ENCODE results near the gene NDUFS1. TPM values are rescaled to one million over a fixed set of nuclear protein-coding genes. Genes with fewer than 3 reads are reported as not detected.
"Not testable (repeated sequence)": the region's sequence is repeated elsewhere in the genome, so short reads cannot be mapped to it uniquely, and the experiment has no call there.

NDUFS1 gene
- total and polyA plus RNA-seq, 12 donors, result 15.1 to 241 (median 175) TPM

DNA sequence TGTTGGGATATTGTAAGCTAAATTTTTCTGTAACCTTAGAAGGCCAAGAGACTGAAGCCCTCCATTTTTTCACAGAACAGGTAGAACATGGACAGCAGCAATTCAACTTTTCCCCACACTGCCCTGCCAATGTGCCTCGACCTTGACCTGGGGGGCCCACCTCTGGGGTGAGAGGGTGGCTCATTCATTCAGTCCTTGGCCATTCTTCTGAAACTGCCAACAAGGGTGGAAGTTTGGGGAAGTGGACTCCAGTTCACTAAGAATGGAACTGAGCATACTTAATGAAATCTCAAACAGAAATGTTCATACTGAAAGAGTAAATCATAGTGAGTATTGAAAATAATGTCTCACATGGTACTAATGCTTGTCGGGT, 1.5 kb upstream of the NDUFS1 start:
- no peaks in the 10 kb centered on the region for H3K9me3 ChIP-seq (replicated peaks in 1 of 3)
- 43 to 60% (median 51%) methylated on average over 2 of the region's 2 CpGs for WGBS, 4 donors
- intact Hi-C loops (cut with DNase I), result loop anchor here in 1 of 2 donors (10.0 kb wide), 1 partner anchor 104 kb away; no protein-coding TSS in a partner anchor
- H3K27ac ChIP-seq, result peak overlapping the region in 4 of 5 donors; percentile 89 to 96 (median 94)
- peak in 2 of 7 donors; percentile 27 to 30 for DNase-seq
- TF ChIP-seq, protein P1, sequence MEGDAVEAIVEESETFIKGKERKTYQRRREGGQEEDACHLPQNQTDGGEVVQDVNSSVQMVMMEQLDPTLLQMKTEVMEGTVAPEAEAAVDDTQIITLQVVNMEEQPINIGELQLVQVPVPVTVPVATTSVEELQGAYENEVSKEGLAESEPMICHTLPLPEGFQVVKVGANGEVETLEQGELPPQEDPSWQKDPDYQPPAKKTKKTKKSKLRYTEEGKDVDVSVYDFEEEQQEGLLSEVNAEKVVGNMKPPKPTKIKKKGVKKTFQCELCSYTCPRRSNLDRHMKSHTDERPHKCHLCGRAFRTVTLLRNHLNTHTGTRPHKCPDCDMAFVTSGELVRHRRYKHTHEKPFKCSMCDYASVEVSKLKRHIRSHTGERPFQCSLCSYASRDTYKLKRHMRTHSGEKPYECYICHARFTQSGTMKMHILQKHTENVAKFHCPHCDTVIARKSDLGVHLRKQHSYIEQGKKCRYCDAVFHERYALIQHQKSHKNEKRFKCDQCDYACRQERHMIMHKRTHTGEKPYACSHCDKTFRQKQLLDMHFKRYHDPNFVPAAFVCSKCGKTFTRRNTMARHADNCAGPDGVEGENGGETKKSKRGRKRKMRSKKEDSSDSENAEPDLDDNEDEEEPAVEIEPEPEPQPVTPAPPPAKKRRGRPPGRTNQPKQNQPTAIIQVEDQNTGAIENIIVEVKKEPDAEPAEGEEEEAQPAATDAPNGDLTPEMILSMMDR (IDR thresholded peaks at IDR 0.05), result no peak
- no peak for TF ChIP-seq POLR2A (IDR thresholded peaks at IDR 0.05)
- H3K4me3 ChIP-seq, result peak overlapping the region in 2 of 4 donors; percentile 57 to 91
- peaks cover 0 to 29% of the 10 kb centered on the region in 2 donors for H3K36me3 ChIP-seq (replicated peaks in 1 of 2)
- H3K4me1 ChIP-seq (replicated peaks in 1 of 2), result peaks cover 19 to 47% of the 10 kb centered on the region in 2 donors
- H3K27me3 ChIP-seq, result no peaks in the 10 kb centered on the region

DNA sequence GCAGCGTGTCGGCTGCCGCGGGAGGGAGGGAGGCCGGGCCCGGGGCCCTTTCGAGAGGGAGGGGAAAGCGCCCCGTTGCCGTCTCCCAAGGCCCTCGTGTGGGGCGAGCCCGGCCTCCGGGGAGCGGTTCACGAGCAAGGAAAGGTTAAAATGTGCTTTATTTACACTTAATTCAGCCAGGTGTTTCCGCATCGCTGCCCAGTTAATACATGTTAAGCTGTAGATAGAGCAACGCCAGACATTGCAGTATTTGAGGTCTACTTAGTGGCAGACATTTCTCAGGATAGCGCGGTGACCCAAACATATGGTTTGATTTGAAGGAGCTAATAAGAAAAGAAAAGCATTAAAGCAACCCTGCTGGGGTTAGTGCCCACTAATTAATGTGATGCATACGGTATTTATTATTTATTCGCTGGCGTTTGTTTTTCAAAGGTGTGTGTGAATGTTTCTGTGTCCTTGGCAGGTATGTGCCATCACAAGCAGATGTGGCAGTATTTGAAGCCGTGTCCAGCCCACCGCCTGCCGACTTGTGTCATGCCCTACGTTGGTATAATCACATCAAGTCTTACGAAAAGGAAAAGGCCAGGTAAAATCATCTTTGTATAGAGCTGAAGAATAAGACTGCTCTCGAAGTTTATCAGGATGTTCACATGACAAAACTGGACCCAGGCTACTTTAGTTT, 1.0 kb upstream of the NDUFS1 start:
- DNase-seq, result peak in 5 of 7 donors; percentile 28 to 72 (median 35)
- peak overlapping the region; percentile 56 to 91 (median 60) for H3K4me3 ChIP-seq
- H3K27me3 ChIP-seq, result no peaks in the 10 kb centered on the region
- peaks cover 19 to 47% of the 10 kb centered on the region in 2 donors for H3K4me1 ChIP-seq (replicated peaks in 1 of 2)
- intact Hi-C loops (cut with DNase I), result loop anchor here in 1 of 2 donors (10.0 kb wide), 1 partner anchor 105 kb away; no protein-coding TSS in a partner anchor
- no peaks in the 10 kb centered on the region for H3K9me3 ChIP-seq (replicated peaks in 1 of 3)
- peaks cover 0 to 29% of the 10 kb centered on the region in 2 donors for H3K36me3 ChIP-seq (replicated peaks in 1 of 2)
- peak overlapping the region; percentile 89 to 96 (median 94) for H3K27ac ChIP-seq
- TF ChIP-seq, protein P1 (IDR thresholded peaks at IDR 0.05), result no peak
- no peak for TF ChIP-seq POLR2A (IDR thresholded peaks at IDR 0.05)
- 3 to 8% (median 4%) methylated on average over 14 to 30 of the region's 30 CpGs for WGBS, 4 donors

DNA sequence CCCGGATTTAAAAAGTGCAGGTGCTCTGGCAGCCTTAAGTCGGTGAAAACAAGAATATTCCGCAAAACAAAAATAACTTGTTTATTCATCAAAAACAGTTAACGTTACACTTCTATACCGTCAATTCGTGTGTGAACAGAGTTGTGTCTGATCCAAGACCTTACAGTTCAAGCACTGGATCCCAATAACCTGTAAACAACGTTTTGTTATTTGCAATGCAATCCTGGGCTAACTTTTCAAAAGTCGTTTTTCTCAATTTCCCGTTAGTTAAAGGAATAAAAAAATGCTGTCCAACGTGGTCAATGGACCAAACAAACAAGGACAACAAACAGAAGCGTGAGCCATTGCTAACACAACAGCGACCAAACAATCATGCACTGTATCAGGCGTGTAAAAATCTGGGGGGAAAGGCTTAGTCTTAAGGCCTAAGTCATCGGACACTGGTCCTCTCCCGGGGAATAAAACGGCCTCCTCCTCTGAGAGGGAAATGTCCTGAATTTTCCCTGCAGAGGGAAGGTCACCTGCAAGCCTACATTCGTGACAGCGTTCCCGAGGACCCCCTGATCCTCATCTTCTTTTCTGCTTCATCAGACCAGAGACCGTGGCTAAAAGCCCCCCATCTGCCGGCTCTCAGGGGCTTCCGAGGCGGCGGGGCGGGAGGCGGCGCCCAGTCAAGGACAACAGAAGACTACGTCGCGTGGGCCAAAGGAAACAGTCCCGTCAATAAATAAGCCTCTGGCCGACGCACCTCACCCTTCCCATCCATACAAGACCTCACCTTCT, 490 bp downstream of the NDUFS1 start:
- Histone ChIP-seq H3K27ac (peak overlapping the region; percentile 89 to 96 (median 94)), H3K4me1 (replicated peaks in 1 of 2) (peaks cover 19 to 55% of the 10 kb centered on the region in 2 donors), H3K27me3 (no peaks in the 10 kb centered on the region), H3K4me3 (peak overlapping the region; percentile 51 to 91 (median 57)), H3K36me3 (replicated peaks in 1 of 2) (peaks cover 0 to 29% of the 10 kb centered on the region in 2 donors), H3K9me3 (replicated peaks in 1 of 3) (no peaks in the 10 kb centered on the region)
- intact Hi-C loops (cut with DNase I), result loop anchor here in 1 of 2 donors (10.0 kb wide), 1 partner anchor 134 kb away; no protein-coding TSS in a partner anchor
- no peak for TF ChIP-seq POLR2A (IDR thresholded peaks at IDR 0.05)
- TF ChIP-seq, protein P1 (IDR thresholded peaks at IDR 0.05), result peak in 2 of 6 experiments; percentile 9 to 10
- 0 to 1% (median 1%) methylated on average over 21 to 33 of the region's 33 CpGs for WGBS, 4 donors
- DNase-seq, result peak in 3 of 7 donors; percentile 31 to 41 (median 35)

DNA sequence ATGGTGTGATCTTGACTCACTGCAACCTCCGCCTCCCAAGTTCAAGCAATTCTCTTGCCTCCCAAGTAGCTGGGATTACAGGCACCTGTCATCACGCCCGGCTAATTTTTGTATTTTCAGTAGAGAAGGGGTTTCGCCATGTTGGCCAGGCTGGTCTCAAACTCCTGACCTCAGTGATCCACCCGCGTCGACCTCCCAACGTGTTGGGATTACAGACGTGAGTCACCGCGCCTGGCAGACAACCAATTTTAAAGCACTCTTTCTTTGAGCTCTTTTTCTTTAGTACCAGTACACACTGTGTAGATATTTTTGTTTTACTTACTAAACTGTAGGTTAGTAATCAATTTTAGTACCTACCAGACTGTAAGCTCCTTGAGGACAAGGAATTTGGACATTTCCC, 2.2 kb downstream of the NDUFS1 start:
- Histone ChIP-seq H3K4me3 (peak overlapping the region in 1 of 4 donors; percentile 7), H3K36me3 (replicated peaks in 1 of 2) (peaks cover 0 to 14% of the 10 kb centered on the region in 2 donors), H3K27ac (peak overlapping the region in 1 of 5 donors; percentile 23), H3K4me1 (replicated peaks in 1 of 2) (peaks cover 19 to 48% of the 10 kb centered on the region in 2 donors)
- intact Hi-C loops (cut with DNase I), result loop anchor here in 1 of 2 donors (10.0 kb wide), 1 partner anchor 132 kb away; no protein-coding TSS in a partner anchor
- DNase-seq, result peak in 5 of 7 donors; percentile 21 to 63 (median 48)
- 74 to 78% (median 75%) methylated on average over 11 of the region's 11 CpGs for WGBS, 4 donors
- H3K27me3 ChIP-seq; H3K9me3 ChIP-seq (replicated peaks in 1 of 3): not testable (repeated sequence)
